H1 (cell line): ENCODE measurements around the gene MRPL20. TPM values are rescaled to one million over a fixed set of nuclear protein-coding genes. Genes with fewer than 3 reads are reported as not detected.

Source experiments
- CBX5 ChIP-seq: fragments of 300-800, 300-1000 bp; sonication (generic); IDR thresholded peaks from 2 replicates; pipeline ENCODE4 v1.7.1; 2016; ENCODE audit warnings: antibody characterized with exemption, low read length, low read depth
- CHD2 ChIP-seq: IDR thresholded peaks from 2 replicates; pipeline ENCODE4 v1.6.1; 2012; ENCODE audit warnings: low read length, improper control_type of control experiment
- CHD7 ChIP-seq: fragments of 300-600 bp; sonication (generic); IDR thresholded peaks from 2 replicates; pipeline ENCODE4 v1.7.1; 2012; ENCODE audit warnings: low read length, moderate library complexity, mild to moderate bottlenecking, inconsistent platforms; ENCODE audit not compliant: insufficient replicate concordance
- EGR1 ChIP-seq: IDR thresholded peaks from 2 replicates; pipeline ENCODE4 v1.6.1; 2011; ENCODE audit warnings: low read depth, low read length, borderline replicate concordance
- JUN ChIP-seq: IDR thresholded peaks from 2 replicates; pipeline ENCODE4 v1.6.1; 2011; ENCODE audit warnings: low read depth, mild to moderate bottlenecking, improper control_type of control experiment, low read length
- MAFK ChIP-seq: IDR thresholded peaks from 2 replicates; pipeline ENCODE4 v1.6.1; 2012; ENCODE audit warnings: low read depth, mild to moderate bottlenecking, improper control_type of control experiment, low read length
- MAX ChIP-seq: IDR thresholded peaks from 2 replicates; pipeline ENCODE4 v1.6.1; 2012; ENCODE audit warnings: inconsistent platforms
- POLR2AphosphoS5 ChIP-seq: IDR thresholded peaks from 2 replicates; pipeline ENCODE4 v1.6.1; 2011; ENCODE audit warnings: low read depth, low read length
- POU5F1 ChIP-seq: IDR thresholded peaks from 2 replicates; pipeline ENCODE4 v1.6.1; 2011; ENCODE audit warnings: low read depth, mild to moderate bottlenecking, low read length, moderate library complexity
- TAF7 ChIP-seq: optimal IDR thresholded peaks from 2 replicates; pipeline ENCODE3; 2011; ENCODE audit warnings: low read depth, mild to moderate bottlenecking, inconsistent platforms, low read length, moderate library complexity, borderline replicate concordance
- TEAD4 ChIP-seq: IDR thresholded peaks from 2 replicates; pipeline ENCODE4 v1.6.1; 2012; ENCODE audit warnings: low read depth, low read length, inconsistent platforms, mixed read lengths
- polyA plus RNA-seq, 7 experiments: library from polyadenylated mRNA; depleted of rRNA in 3 of 7; stranded (reverse) in 5 of 7; unstranded in 2 of 7; fragments of >200 nt in 5 of 7; fragments of 200-250 nt in 2 of 7; gene quantifications; 1 replicate in 5 of 7; 2 replicates in 1 of 7; 4 replicates in 1 of 7; pipeline versions ENCODE4 v1.2.1 to v1.2.3, GENCODE V29; 2011 to 2013; ENCODE audit warnings: missing spikeins in 2 of 7, mixed read lengths in 2 of 7
- total RNA-seq: library from RNA; stranded (reverse); fragmentation: NEBNext Ultra II Directional; extraction: Animal tissue kit (Norgen Biotek cat#: 25700); gene quantifications from 2 replicates; pipeline ENCODE4 v1.2.1, GENCODE V29; 2021

The MRPL20 gene
- total and polyA plus RNA-seq, 2 of the 8 experiments (the other 6 are each of a cell fraction or from before 2014, with no cell fraction given), result 126 to 151 TPM

DNA sequence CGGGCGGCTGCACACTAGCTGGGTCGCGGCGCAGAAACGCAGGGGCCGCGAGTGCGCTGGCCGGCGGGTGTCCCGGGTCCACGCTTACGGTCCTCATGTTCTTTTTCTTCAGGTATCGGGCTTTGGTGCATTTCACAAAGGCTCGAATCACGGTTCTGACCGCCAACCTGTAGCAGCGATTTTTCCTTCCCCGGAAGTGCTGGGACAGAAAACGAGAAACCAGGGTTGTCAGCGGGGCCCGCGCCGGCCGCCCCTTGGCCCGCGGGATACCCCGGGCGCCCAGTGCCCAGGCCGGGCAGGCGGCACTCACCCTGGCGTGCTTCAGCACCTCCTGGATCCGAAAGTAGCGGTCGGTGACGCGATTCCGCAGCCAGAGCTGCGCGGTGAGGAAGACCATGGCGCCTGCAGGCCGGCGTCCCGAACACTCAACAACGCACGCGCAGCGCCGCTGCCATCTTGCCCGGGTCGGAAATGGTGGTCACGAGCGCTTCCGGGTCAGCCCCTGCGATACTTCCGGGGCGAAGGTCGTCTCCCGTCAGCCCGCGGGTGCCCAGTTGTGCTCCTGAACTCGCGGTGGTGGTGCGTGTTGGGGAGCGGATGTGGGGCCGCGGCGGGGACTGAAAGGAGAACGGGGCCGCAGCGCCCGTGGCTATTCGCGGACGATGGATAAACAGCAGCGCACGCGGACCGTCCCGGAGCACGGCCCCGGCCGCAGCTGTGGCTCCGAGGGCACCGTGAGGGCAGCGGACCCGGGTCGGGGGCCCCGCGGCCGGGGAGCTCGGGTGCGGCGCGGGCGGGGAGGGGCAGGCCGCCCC, at the start of gene MRPL20 (continued):
- no peak for TF ChIP-seq POU5F1
- TF ChIP-seq EGR1, result no peak
- TF ChIP-seq CHD7, result no peak
- TF ChIP-seq CBX5, result no peak
- no peak for TF ChIP-seq MAFK
- no peak for TF ChIP-seq JUN
- peak; percentile 92 for TF ChIP-seq TAF7
- TF ChIP-seq MAX, result peak; percentile 79
- peak; percentile 90 for TF ChIP-seq CHD2
- TF ChIP-seq TEAD4, result no peak
- peak; percentile 90 for TF ChIP-seq POLR2AphosphoS5
